Measurements from ENCODE around the gene EFTUD2.

EFTUD2 gene

DNA sequence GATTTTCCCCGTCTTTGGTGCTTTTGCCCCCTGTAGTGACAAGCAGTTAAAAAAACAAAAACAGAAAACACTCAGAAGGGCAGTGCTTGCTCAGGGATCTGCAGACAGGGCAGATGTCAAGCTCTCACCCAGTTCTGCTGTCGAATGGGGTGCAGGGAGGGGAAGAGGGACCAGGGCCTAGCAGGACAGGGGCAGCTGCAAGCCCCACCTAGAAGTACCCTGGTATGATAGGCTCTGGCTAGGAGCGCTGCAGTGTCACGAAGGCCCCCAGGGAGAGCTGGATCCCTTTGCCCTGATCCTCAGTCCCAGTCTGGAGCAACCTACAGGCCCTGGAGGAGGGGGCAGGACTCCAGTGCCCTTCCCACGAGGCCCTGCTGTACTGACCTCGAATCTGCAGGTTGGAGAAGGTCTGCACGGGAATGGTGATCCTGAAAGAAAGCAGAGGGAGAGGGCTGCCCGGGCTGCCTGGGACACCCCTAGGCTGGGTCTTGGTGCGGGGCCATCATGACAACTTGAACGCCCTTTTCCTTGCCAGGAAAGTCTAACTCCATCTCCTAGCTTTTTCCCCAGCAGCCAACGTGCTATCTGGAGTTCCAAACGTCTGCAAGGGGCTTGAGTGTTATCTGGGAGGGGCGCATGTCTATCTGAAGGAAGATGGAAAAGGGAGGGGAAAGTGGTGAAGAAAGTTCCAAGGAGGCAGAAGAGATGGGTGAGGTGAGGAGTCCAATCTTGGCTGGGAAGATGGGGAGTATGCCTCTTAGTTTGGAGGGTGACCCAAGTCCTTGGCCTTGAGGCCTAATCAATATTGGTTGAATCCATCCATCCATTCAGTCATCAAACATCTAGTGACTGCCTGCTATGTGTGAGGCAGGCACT, 11.2 kb upstream of the EFTUD2 start:
- no peak for DNase-seq

DNA sequence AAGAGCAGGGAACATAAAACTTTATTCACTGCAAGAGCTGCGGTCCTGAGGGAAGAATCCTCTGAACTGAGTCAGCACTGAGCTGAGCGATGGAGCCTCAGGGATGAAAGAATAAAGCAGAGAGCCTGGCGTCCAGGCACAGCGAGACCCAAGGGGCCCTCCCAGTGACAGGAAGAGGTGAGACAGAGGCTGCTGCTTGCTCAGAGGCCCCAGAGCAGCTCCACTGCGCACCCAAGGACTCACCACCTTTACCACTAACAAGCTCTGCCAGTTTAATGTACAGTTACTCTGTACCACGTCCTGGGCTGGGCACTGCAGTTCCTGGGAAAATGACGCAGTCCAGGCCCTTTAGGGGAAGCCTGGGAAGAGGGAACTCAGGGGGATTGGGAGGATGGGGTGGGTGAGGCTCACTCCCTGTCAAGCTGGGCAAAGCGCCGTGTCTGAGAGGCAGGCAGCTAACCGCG, 10.5 kb upstream of the EFTUD2 start:
- no peak for DNase-seq

DNA sequence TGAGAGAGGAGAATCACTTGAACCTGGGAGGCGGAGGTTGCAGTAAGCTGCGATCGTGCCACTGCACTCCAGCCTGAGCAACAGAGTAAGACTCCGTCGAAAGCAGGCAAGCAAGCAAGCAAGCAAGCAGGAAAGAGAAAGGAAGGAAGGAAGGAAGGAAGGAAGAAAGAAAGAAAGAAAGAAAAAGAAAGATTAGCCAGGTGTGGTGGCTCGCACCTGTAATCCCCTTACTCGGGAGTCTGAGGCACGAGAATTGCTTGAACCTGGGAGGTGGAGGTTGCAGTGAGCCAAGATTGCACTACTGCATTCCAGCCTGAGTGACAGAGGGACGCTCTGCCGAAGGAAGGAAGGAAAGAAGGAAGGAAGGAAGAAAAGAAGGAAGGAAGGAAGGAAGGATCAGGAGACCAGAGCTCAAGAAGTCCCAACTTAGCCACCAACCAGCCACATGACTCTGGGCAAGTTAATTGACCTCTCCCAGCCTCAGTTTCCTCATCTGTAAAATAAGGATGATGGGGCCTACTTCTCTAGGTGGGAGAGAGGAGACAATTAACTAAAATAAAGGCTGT, 9.6 kb upstream of the EFTUD2 start:
- DNase-seq = no peak

DNA sequence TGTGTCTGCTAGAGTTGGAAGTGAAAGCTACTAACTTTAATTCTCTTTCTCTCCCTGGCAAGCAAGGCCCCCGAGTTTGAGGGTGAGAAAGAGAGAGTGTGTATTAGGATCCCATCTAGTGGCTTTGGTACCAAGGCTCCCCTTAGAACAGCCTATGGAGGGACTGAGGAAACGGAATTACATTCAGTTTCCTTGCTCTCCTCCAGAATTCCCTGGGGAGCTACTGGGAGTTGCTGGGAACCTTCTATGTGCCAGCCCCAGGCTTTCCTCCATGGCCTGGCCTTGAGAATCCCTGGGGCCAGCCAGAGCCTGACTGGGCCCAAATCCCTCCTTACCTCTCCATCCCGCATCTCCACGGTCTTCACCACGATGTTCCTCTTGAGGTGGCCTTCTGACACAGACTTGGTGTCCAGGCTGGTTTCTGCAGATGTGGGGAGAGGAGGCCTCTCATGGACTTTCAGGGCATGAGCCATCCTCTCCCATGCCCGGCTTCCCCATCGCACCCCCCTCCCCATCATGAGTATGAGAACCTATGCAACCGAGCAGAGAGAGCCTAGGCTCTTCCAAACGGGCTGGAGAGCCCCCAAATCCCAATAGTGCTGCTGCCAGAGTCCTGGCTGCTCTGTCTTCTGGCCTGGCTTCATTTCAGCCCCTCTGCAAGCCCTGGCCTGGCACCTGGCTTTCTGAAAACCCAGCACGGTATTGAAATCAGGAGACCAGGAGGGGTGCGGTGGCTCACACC, 8.7 kb upstream of the EFTUD2 start:
- DNase-seq = no peak

- peak; percentile 76 for DNase-seq
These were observed 7.8 kb upstream of the EFTUD2 start for GRCh38 chr17:44906763-44907728.

GRCh38 chr17:44906010-44906646, 6.9 kb upstream of the EFTUD2 start:
- peak; percentile 23 for DNase-seq

GRCh38 chr17:44905006-44906000, 6.1 kb upstream of the EFTUD2 start:
- no peak for DNase-seq

DNA sequence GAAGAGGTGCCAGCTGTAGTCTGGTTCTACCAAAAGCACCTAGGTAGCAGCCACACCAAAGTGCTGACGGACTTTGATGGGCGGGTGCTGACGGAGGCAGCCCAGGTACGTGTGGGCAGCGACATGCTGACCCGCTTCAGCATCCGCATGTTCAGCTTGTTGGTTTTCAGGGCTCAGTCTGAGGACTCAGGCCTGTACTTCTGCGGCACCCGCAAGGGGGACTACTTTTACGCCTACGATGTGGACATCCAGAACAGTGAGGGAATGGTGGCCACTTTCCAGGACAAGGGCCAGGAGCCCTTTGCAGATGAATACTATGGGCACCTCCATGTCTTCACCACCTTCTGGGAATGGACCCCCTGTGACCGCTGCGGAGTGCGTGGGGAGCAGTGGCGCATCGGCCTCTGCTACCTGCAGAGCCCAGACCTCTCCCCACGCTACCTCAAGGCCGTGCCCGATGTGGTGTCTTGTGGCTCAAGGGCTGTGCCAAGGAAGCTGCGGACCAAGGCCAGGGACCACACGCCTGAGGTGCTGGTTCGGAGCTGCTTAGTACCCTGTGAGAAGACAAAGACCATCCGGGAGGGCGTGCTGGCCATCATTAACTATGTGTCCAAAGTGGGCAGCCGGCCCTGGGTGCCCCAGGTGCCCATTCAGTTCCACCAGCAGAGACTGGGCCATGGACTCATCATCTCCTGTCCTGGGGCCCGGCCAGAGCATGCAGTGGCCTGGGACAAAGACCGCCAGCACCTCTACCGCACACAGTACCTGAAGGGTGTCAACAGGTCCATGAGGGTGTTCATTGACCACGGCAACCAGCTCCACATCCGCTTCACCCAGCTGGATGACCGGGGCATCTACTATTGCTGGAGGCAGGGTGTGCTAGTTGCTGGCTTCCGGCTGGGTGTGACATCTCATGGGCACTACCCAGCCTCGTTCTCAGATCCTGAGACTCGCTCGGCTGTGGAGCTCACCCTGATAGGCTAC, 5.0 kb upstream of the EFTUD2 start:
- no peak for DNase-seq

DNA sequence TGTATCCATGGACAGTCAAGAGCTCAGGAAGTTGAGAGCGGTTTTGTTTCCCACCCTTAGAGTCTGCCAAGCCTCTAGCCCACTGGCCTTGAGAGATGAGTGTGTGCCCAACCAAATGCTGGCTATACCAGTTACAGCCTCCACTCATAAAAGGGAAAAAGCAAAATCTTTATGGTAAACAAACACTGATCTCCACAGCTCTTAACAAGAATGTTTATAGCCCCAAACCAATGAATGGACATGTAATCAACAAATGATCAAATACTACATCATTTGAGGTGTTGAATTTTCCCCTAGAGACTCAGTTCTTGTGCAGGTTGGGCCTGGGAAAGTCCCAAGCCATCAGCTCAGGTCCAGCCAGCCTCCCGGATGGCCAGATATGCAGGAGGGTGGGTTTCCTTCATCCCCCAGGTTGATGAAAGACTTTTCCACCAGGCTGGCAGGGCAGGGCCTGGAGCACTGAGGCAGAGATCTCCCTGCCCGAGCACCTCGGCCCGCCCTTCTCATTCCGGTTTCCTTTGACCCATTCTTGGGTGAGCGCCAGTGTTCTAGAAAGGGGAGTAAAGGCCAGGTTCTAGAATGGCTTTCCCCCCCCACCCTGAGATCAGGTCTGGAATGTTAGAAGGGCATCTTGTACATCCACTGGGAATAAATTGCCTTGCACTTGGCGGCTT, 3.9 kb upstream of the EFTUD2 start:
- DNase-seq = no peak

DNA sequence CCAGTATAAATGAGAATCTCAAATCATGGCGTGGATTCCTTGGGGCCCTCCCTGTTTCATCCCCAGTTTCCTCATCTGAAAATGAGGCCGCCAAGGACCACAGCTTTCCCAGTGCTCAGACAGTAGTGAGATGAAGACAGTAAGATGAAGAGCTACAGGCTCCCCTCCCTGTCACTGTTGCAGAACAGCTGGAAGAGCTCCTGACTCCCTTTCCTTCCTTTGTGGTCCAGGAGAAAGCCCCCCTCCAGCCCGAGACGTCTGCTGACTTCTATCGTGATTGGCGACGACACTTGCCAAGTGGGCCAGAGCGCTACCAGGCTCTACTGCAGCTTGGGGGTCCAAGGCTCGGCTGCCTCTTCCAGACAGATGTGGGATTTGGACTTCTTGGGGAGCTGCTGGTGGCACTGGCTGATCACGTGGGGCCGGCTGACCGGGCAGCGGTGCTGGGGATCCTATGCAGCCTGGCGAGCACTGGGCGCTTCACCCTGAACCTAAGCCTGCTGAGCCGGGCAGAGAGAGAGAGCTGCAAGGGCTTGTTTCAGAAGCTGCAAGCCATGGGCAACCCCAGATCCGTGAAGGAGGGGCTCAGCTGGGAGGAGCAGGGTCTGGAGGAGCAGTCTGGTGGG, 3.0 kb upstream of the EFTUD2 start:
- DNase-seq = no peak

GRCh38 chr17:44901411-44901921, 2.2 kb upstream of the EFTUD2 start:
- no peak for DNase-seq

DNA sequence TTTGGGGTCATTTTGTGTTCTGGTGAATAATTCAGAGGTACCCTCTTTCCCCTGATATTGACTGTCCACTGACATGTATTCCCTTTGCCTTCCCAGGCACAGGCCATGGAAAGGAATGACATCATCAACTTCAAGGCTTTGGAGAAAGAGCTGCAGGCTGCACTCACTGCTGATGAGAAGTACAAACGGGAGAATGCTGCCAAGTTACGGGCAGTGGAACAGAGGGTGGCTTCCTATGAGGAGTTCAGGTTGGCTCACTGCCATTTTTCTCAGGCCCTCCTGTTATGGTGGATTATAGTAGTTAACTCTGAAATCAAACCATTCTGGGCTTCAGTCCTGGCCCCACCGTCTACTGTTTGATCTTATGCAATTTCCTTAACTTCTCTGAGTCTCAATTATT, 1.6 kb upstream of the EFTUD2 start:
- DNase-seq = no peak

GRCh38 chr17:44898768-44899073, 524 bp downstream of the EFTUD2 start:
- no peak for DNase-seq

GRCh38 chr17:44894642-44895041, 4.6 kb downstream of the EFTUD2 start:
- no peak for DNase-seq

GRCh38 chr17:44892250-44892649, 7.0 kb downstream of the EFTUD2 start:
- no peak for DNase-seq

- DNase-seq = no peak
These were observed 10.2 kb downstream of the EFTUD2 start for GRCh38 chr17:44889003-44889402.

DNA sequence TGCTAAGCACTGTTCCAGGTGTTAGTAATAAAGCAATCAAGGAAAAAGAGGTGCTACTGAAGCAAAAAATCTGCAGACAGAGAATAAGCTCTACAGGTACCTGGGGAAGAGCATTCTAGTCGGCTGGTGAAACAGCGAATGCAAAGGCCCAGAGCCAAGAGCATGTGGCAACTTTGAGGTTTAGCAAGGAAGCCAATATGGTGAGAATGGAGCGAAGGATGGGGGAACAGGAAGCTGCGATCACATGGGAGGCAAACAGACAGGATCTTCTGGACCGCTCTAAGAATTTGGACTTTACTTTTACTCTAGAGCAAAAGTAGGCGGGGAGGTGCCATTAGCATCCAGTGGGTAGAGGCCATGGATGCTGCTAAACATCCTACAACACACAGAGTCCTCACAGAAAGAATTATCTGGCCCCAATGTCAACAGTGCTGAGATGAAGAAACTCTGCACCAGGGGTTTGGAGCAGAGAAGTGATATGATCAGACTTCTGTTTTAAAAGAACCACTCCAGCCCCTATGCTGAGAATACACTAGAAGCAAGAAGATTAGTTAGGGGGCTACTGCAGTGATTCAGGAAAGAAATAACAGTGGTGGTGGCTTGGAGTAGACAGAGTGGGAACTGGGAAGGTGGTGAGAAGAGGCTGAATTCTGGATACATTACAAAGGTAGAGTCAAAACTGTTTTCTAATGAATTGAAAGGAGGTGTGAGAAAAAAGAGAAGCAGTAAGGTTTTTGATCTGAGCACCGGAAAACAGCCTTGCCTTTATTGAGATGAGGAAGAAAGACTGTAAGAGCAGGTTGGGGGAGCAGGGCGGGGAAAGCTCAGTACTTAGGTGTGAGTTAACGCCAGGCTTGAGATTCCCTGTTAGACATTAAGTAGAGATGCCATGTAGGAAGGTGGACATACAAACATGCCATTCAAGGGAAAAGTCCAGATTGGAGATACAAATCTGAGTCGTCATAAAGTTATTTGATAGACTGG, 11.0 kb downstream of the EFTUD2 start:
- DNase-seq = no peak
